MCF 10A (cell line): Measurements from ENCODE around the gene MYOZ3. TPM values are rescaled to one million over a fixed set of nuclear protein-coding genes. Genes with fewer than 3 reads are reported as not detected.

Source experiments
- BruUV-seq: library from RNA; stranded (reverse); fragments of 400-500 nt; replicated peaks from 2 replicates; lab custom pipeline; 2021; lab: Mats Ljungman, UMichigan
- CTCF ChIA-PET: fragments of 300-600 bp; sonication (Branson Sonifier 250); formaldehyde crosslinking; extraction: SDS; loops from one replicate; lab custom pipeline; 2021; ENCODE audit warnings: antibody characterized with exemption, inconsistent platforms; lab: Yijun Ruan, JAX
- POLR2A ChIA-PET: fragments of 300-600, 350-650 bp; sonication (Branson Sonifier 250); formaldehyde crosslinking; extraction: SDS; loops from one replicate; lab custom pipeline; 2020; ENCODE audit warnings: antibody characterized with exemption, inconsistent platforms; lab: Yijun Ruan, JAX
- DNase-seq: peaks from one replicate; pipeline ENCODE4 v3.0.0-alpha.2; 2018; ENCODE audit not compliant: unreplicated experiment
- H3K27ac Mint-ChIP-seq: one replicate; pipeline ENCODE4 v1.8.0; 2022; ENCODE audit warnings: mild to moderate bottlenecking, low read depth, mixed read lengths; ENCODE audit not compliant: unreplicated experiment
- H3K27me3 Mint-ChIP-seq: one replicate; pipeline ENCODE4 v1.8.0; 2022; ENCODE audit warnings: mixed read lengths; ENCODE audit not compliant: insufficient read depth, unreplicated experiment
- H3K36me3 Mint-ChIP-seq: one replicate; pipeline ENCODE4 v1.8.0; 2022; ENCODE audit warnings: mild to moderate bottlenecking, moderate library complexity, mixed read lengths; ENCODE audit not compliant: insufficient read depth, unreplicated experiment
- H3K4me1 Mint-ChIP-seq: one replicate; pipeline ENCODE4 v1.8.0; 2022; ENCODE audit warnings: mixed read lengths; ENCODE audit not compliant: insufficient read depth, unreplicated experiment
- H3K4me3 Mint-ChIP-seq: one replicate; pipeline ENCODE4 v1.8.0; 2022; ENCODE audit warnings: mild to moderate bottlenecking, moderate library complexity, mixed read lengths; ENCODE audit not compliant: unreplicated experiment
- H3K9me3 Mint-ChIP-seq: one replicate; pipeline ENCODE4 v1.8.0; 2022; ENCODE audit warnings: mixed read lengths; ENCODE audit not compliant: unreplicated experiment
- intact Hi-C: fragments of 100-400 bp; cut with micrococcal nuclease; formaldehyde crosslinking; loops from 2 replicates; pipeline ENCODE4 v1.14.1; 2022
- total RNA-seq: library from RNA; stranded (reverse); gene quantifications from 2 replicates; pipeline ENCODE4 v1.2.3, GENCODE V29; 2022
- TF ChIP-seq, protein P1 (sequence below): fragments of 200-600 bp; IDR thresholded peaks from one replicate; pipeline ENCODE4 v1.8.0; 2022; ENCODE audit warnings: antibody characterized with exemption, mild to moderate bottlenecking; ENCODE audit not compliant: unreplicated experiment

The MYOZ3 gene
- total RNA-seq, 1 experiment from 2014 or later, result not detected

DNA sequence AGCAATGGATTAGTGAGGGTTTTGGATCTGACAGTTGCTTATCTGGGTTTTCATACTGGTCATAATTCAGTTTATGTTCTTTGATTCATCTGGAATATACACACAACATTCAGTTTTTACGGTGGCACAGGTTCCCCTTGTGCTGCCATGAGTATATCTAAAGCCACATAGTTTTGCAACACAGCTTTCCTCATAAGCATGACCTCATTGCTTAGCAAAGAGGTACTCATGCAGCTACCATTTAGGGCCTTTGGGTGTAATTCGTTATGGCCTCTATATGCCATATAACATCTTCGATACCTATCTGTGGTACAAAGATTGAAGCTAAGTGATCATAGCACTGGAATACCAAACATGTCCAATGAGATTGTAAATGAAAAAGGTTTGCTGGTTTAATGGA is 42.7 kb downstream of the MYOZ3 start:
- H3K4me3 Mint-ChIP-seq, result no peak overlapping the region
- H3K4me1 Mint-ChIP-seq, result peaks cover 6% of the 10 kb centered on the region
- CTCF ChIA-PET, result interaction anchor here (0.6 to 8.6 kb wide), 14 partner anchors 33 to 266 kb away, joined by 3 to 109 read pairs (median 4); partner anchors contain the start of genes IRGM and SMIM3
- BruUV-seq, result no TSS peak
- peaks cover 42% of the 10 kb centered on the region for H3K36me3 Mint-ChIP-seq
- peak; percentile 29 for DNase-seq
- intact Hi-C loops, result loop anchor here (5.0 to 10.0 kb wide), 2 partner anchors 246 to 461 kb away; no protein-coding TSS in a partner anchor
- H3K27ac Mint-ChIP-seq, result no peak overlapping the region
- no peaks in the 10 kb centered on the region for H3K9me3 Mint-ChIP-seq
- POLR2A ChIA-PET, result interaction anchor here (0.8 to 2.4 kb wide), 9 partner anchors 9 to 254 kb away, joined by 3 to 12 read pairs (median 4); partner anchors contain the start of genes DCTN4, RPS14 and SMIM3
- no peaks in the 10 kb centered on the region for H3K27me3 Mint-ChIP-seq
- TF ChIP-seq, protein P1, sequence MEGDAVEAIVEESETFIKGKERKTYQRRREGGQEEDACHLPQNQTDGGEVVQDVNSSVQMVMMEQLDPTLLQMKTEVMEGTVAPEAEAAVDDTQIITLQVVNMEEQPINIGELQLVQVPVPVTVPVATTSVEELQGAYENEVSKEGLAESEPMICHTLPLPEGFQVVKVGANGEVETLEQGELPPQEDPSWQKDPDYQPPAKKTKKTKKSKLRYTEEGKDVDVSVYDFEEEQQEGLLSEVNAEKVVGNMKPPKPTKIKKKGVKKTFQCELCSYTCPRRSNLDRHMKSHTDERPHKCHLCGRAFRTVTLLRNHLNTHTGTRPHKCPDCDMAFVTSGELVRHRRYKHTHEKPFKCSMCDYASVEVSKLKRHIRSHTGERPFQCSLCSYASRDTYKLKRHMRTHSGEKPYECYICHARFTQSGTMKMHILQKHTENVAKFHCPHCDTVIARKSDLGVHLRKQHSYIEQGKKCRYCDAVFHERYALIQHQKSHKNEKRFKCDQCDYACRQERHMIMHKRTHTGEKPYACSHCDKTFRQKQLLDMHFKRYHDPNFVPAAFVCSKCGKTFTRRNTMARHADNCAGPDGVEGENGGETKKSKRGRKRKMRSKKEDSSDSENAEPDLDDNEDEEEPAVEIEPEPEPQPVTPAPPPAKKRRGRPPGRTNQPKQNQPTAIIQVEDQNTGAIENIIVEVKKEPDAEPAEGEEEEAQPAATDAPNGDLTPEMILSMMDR, result no peak

DNA sequence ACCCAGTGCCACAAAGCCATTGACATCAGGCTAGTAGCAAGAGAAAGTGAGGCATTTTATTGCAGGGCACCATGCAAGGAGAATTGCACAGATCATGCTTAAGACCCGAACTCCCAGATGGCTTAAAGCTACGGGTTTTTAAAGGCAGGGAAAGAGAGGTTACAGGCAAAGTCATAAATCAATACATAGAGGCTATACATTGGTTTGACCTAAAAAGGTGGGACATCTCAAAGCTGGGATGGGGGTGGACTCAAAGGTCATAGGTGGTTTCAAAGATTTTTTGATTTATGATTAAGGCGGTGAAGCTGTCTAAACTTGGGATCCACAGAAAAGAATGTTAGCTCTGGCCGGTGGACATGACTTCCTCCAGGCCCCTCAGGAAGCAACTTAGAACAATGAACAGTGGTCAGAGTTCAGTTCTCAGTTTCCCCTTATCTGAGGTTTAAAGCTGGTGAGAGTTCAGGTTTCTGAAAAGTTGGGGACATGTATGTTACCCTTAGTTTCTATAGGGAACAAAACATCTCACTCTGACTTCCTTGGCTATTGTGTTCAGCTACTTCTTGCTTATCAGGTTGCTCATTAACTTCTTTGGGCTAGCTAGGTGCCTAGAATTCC is 45.8 kb downstream of the MYOZ3 start:
- TF ChIP-seq, protein P1, result no peak
- no peaks in the 10 kb centered on the region for H3K27me3 Mint-ChIP-seq
- no peak overlapping the region for H3K4me3 Mint-ChIP-seq
- H3K4me1 Mint-ChIP-seq, result peaks cover 6% of the 10 kb centered on the region
- H3K36me3 Mint-ChIP-seq, result peaks cover 69% of the 10 kb centered on the region
- no peaks in the 10 kb centered on the region for H3K9me3 Mint-ChIP-seq
- intact Hi-C loops, result loop anchor here (10.0 kb wide), 1 partner anchor 458 kb away; no protein-coding TSS in a partner anchor
- no TSS peak for BruUV-seq
- no peak overlapping the region for H3K27ac Mint-ChIP-seq
- DNase-seq, result no peak
- CTCF ChIA-PET, result interaction anchor here (0.5 to 2.1 kb wide), 8 partner anchors 9 to 145 kb away, joined by 3 to 9 read pairs (median 3); no protein-coding TSS in a partner anchor
- POLR2A ChIA-PET, result interaction anchor here (0.5 to 1.6 kb wide), 6 partner anchors 9 to 162 kb away, joined by 3 to 4 read pairs (median 3); partner anchors contain the start of genes DCTN4 and SMIM3

DNA sequence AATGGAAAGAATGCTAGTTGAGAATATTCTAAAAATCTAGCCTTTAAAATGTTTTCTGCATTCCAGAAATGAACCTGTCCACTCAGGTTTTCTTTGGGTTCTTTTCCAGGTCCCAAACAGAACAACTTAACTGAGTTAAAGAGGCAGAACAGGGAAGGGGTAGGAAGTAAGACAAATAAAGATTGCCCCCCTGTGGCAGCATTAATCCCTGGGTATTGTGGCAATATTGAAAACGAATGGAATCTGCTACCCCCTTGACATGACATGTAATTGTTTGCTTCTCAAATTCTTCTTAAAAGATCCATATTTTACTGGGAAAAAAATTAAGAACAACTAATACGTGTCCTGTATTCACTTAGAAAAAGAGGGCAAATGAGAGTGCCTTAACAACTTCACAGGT is 49.1 kb downstream of the MYOZ3 start:
- H3K9me3 Mint-ChIP-seq, result no peaks in the 10 kb centered on the region
- H3K27me3 Mint-ChIP-seq, result no peaks in the 10 kb centered on the region
- ChIA-PET CTCF (interaction anchor here (0.6 to 2.5 kb wide), 7 partner anchors 10 to 223 kb away, joined by 3 to 27 read pairs (median 7); partner anchors contain the start of gene RBM22), POLR2A (interaction anchor here (1.5 to 1.6 kb wide), 2 partner anchors 9 to 48 kb away, joined by 6 to 7 read pairs; partner anchors contain the start of genes DCTN4 and RBM22)
- TF ChIP-seq, protein P1, result peak; percentile 27
- no peak overlapping the region for H3K27ac Mint-ChIP-seq
- peaks cover 95% of the 10 kb centered on the region for H3K36me3 Mint-ChIP-seq
- DNase-seq, result peak; percentile 25
- no peaks in the 10 kb centered on the region for H3K4me1 Mint-ChIP-seq
- no peak overlapping the region for H3K4me3 Mint-ChIP-seq
- intact Hi-C loops, result loop anchor here (1.0 kb wide), 1 partner anchor 149 kb away; no protein-coding TSS in a partner anchor
- no TSS peak for BruUV-seq

DNA sequence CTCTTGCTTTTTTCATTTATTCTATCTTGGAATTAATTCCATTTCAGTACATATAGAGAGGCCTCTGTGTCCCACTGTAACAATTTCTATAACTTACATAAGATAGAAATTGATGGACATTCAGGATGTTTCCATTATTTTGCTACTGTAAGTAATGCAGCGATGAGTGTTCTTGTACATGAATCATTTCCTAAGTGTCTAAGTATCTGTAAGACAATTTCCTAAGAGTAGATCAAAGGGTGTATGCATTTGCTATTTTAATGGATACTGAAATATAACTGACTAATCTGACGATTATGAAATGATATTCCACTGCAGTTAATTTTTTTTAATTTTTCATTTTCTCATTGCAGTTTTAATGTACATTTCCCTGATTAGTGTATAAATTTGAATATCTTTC is 62.8 kb downstream of the MYOZ3 start:
- no peaks in the 10 kb centered on the region for H3K9me3 Mint-ChIP-seq
- H3K27ac Mint-ChIP-seq, result no peak overlapping the region
- CTCF ChIA-PET, result interaction anchor here (0.6 to 1.6 kb wide), 4 partner anchors 12 to 163 kb away, joined by 3 to 5 read pairs (median 4); no protein-coding TSS in a partner anchor
- no peak overlapping the region for H3K4me3 Mint-ChIP-seq
- intact Hi-C loops, result no loop called here
- no TSS peak for BruUV-seq
- H3K36me3 Mint-ChIP-seq, result peaks cover 96% of the 10 kb centered on the region
- H3K4me1 Mint-ChIP-seq, result no peaks in the 10 kb centered on the region
- TF ChIP-seq, protein P1, result no peak
- POLR2A ChIA-PET, result interaction anchor here (1.3 to 1.5 kb wide), 2 partner anchors 8 to 23 kb away, joined by 5 to 7 read pairs; partner anchors contain the start of gene RBM22
- H3K27me3 Mint-ChIP-seq, result no peaks in the 10 kb centered on the region
- peak; percentile 16 for DNase-seq
